Measurements from ENCODE around the gene SNED1.
"Not testable (repeated sequence)": the region's sequence is repeated elsewhere in the genome, so short reads cannot be mapped to it uniquely, and the experiment has no call there.

SNED1 gene

GRCh38 chr2:241093133-241093781 is 94.8 kb downstream of the SNED1 start:
- not testable (repeated sequence) for H4K8ac ChIP-seq (ENCODE audit: low read depth, low read length); H3K9ac ChIP-seq (ENCODE audit: low read length); H3K79me2 ChIP-seq (ENCODE audit: control insufficient read depth, insufficient read depth, low read length); H3K4me1 ChIP-seq (ENCODE audit: control insufficient read depth, low read depth, low read length); H3K36me3 ChIP-seq (ENCODE audit: control insufficient read depth, insufficient read depth, low read length); H2AK5ac ChIP-seq (ENCODE audit: low read length); H2BK120ac ChIP-seq (ENCODE audit: low read depth, low read length); H4K5ac ChIP-seq (ENCODE audit: low read length); H3K4me3 ChIP-seq (ENCODE audit: low read length); H3K27me3 ChIP-seq (ENCODE audit: insufficient read depth, low read length, poor library complexity); H3K4me2 ChIP-seq (ENCODE audit: low read length); DNase-seq; H3K23ac ChIP-seq (ENCODE audit: low read length); H3K18ac ChIP-seq (ENCODE audit: low read length); H3K27ac ChIP-seq (ENCODE audit: low read depth, low read length); H3K4ac ChIP-seq (ENCODE audit: low read depth, low read length); H3K56ac ChIP-seq (ENCODE audit: low read length); H2BK15ac ChIP-seq (replicated peaks; ENCODE audit: low read depth); H2BK5ac ChIP-seq (ENCODE audit: low read length); H3K79me1 ChIP-seq (ENCODE audit: low read length)
- whole genome bisulfite sequencing (ENCODE audit: extremely low coverage, insufficient coverage, low lambda C conversion rate): no CpG with 5 or more reads among the region's 10 CpGs

GRCh38 chr2:241094172-241094571 is 95.8 kb downstream of the SNED1 start:
- no peak overlapping the region for H2BK5ac ChIP-seq (ENCODE audit: low read length)
- no CpG with 5 or more reads among the region's 7 CpGs for WGBS (ENCODE audit: extremely low coverage, insufficient coverage, low lambda C conversion rate)
- no peak overlapping the region for H3K4ac ChIP-seq (ENCODE audit: low read depth, low read length)
- H2BK120ac ChIP-seq (ENCODE audit: low read depth, low read length): no peak overlapping the region
- H3K79me1 ChIP-seq (ENCODE audit: low read length): peaks cover 11% of the 10 kb centered on the region
- no peaks in the 10 kb centered on the region for H3K4me1 ChIP-seq (ENCODE audit: control insufficient read depth, low read depth, low read length)
- no peak overlapping the region for H4K5ac ChIP-seq (ENCODE audit: low read length)
- H3K27ac ChIP-seq (ENCODE audit: low read depth, low read length): no peak overlapping the region
- no peaks in the 10 kb centered on the region for H3K27me3 ChIP-seq (ENCODE audit: insufficient read depth, low read length, poor library complexity)
- no peak overlapping the region for H3K9ac ChIP-seq (ENCODE audit: low read length)
- no peak overlapping the region for H3K4me2 ChIP-seq (ENCODE audit: low read length)
- H3K23ac ChIP-seq (ENCODE audit: low read length): no peak overlapping the region
- no peak overlapping the region for H4K8ac ChIP-seq (ENCODE audit: low read depth, low read length)
- H3K36me3 ChIP-seq (ENCODE audit: control insufficient read depth, insufficient read depth, low read length): peaks cover 6% of the 10 kb centered on the region
- H3K79me2 ChIP-seq (ENCODE audit: control insufficient read depth, insufficient read depth, low read length): no peaks in the 10 kb centered on the region
- no peak overlapping the region for H2BK15ac ChIP-seq (replicated peaks; ENCODE audit: low read depth)
- H3K4me3 ChIP-seq (ENCODE audit: low read length): no peak overlapping the region
- DNase-seq: no peak
- no peak overlapping the region for H2AK5ac ChIP-seq (ENCODE audit: low read length)
- no peak overlapping the region for H3K56ac ChIP-seq (ENCODE audit: low read length)
- H3K18ac ChIP-seq (ENCODE audit: low read length): no peak overlapping the region

DNA sequence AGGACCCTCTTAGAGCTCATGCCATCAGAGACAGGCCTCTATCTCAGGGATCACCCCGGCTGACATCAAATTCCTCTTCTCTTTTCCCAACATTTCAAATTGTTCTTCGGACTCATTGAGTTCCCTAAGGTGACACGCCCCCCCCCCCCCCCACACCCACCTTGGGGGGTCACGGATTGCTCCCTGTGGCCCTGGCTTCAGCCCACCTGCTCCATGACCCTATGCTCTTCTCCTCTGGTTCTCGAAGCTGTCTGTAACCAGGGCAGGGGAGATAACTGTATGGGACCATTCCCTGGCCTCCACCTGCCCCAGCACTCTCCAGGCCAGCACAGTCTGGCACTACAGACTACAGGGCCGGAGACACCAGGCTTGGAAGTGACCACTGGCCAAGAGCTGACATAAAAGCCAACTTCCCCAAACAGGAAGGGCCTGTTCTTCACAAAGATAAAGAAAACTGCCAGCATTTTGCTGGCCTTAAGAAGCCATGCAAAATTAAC is 96.6 kb downstream of the SNED1 start:
- H3K27ac ChIP-seq (ENCODE audit: low read depth, low read length): no peak overlapping the region
- H3K23ac ChIP-seq (ENCODE audit: low read length): no peak overlapping the region
- no peaks in the 10 kb centered on the region for H3K4me1 ChIP-seq (ENCODE audit: control insufficient read depth, low read depth, low read length)
- no peak overlapping the region for H3K4me3 ChIP-seq (ENCODE audit: low read length)
- H2AK5ac ChIP-seq (ENCODE audit: low read length): no peak overlapping the region
- no peak overlapping the region for H2BK15ac ChIP-seq (replicated peaks; ENCODE audit: low read depth)
- H2BK120ac ChIP-seq (ENCODE audit: low read depth, low read length): no peak overlapping the region
- H3K79me1 ChIP-seq (ENCODE audit: low read length): peaks cover 15% of the 10 kb centered on the region
- no peak for DNase-seq
- H4K5ac ChIP-seq (ENCODE audit: low read length): no peak overlapping the region
- no peak overlapping the region for H3K18ac ChIP-seq (ENCODE audit: low read length)
- H3K56ac ChIP-seq (ENCODE audit: low read length): no peak overlapping the region
- H4K8ac ChIP-seq (ENCODE audit: low read depth, low read length): no peak overlapping the region
- no peaks in the 10 kb centered on the region for H3K27me3 ChIP-seq (ENCODE audit: insufficient read depth, low read length, poor library complexity)
- no peak overlapping the region for H3K4me2 ChIP-seq (ENCODE audit: low read length)
- peaks cover 6% of the 10 kb centered on the region for H3K36me3 ChIP-seq (ENCODE audit: control insufficient read depth, insufficient read depth, low read length)
- WGBS (ENCODE audit: extremely low coverage, insufficient coverage, low lambda C conversion rate): no CpG with 5 or more reads among the region's 6 CpGs
- H2BK5ac ChIP-seq (ENCODE audit: low read length): no peak overlapping the region
- H3K9ac ChIP-seq (ENCODE audit: low read length): no peak overlapping the region
- H3K79me2 ChIP-seq (ENCODE audit: control insufficient read depth, insufficient read depth, low read length): peaks cover 6% of the 10 kb centered on the region
- no peak overlapping the region for H3K4ac ChIP-seq (ENCODE audit: low read depth, low read length)

DNA sequence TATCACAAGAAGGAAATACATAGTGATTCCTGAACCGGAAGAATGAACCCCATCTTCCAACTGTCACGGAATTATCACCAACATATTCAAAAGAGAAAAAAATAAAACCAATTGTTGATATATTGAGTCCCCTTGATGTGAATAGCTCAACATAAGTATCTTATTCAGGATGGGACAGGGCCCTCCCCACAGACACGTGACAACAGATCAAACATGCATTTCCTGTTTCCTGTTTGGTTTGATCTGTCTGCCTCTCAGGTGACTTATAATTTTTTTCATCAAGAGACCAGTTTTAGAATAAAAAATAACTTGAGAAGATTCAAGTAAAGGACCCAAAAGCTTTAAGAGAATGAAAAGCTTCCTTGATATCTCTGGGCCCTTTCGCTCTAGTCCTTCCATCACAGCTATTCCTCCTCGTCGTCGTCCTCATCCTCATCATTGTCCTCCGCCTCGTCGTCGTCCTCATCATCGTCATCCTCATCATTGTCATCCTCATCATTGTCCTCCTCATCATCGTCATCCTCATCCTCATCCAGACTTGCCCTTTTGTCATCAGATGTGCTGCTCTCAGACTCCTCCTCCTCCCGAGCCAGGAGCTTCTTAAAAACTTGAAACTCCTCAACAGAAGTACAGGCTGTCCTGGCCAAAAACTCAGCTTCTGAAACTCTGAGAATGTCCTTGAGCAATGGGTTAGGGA is 97.3 kb downstream of the SNED1 start:
- Histone ChIP-seq H2BK120ac (ENCODE audit: low read depth, low read length) (no peak overlapping the region), H4K8ac (ENCODE audit: low read depth, low read length) (no peak overlapping the region), H3K9ac (ENCODE audit: low read length) (no peak overlapping the region), H2AK5ac (ENCODE audit: low read length) (no peak overlapping the region), H3K23ac (ENCODE audit: low read length) (no peak overlapping the region), H4K5ac (ENCODE audit: low read length) (no peak overlapping the region), H3K4me3 (ENCODE audit: low read length) (no peak overlapping the region), H3K36me3 (ENCODE audit: control insufficient read depth, insufficient read depth, low read length) (peaks cover 6% of the 10 kb centered on the region), H3K4ac (ENCODE audit: low read depth, low read length) (no peak overlapping the region), H3K27ac (ENCODE audit: low read depth, low read length) (no peak overlapping the region), H3K4me1 (ENCODE audit: control insufficient read depth, low read depth, low read length) (no peaks in the 10 kb centered on the region), H3K79me1 (ENCODE audit: low read length) (peaks cover 18% of the 10 kb centered on the region), H3K79me2 (ENCODE audit: control insufficient read depth, insufficient read depth, low read length) (peaks cover 8% of the 10 kb centered on the region), H3K4me2 (ENCODE audit: low read length) (no peak overlapping the region), H2BK15ac (replicated peaks; ENCODE audit: low read depth) (no peak overlapping the region), H3K27me3 (ENCODE audit: insufficient read depth, low read length, poor library complexity) (no peaks in the 10 kb centered on the region), H2BK5ac (ENCODE audit: low read length) (no peak overlapping the region), H3K18ac (ENCODE audit: low read length) (no peak overlapping the region), H3K56ac (ENCODE audit: low read length) (no peak overlapping the region)
- WGBS (ENCODE audit: extremely low coverage, insufficient coverage, low lambda C conversion rate): 100% methylated on average over 6 of the region's 14 CpGs
- no peak for DNase-seq

DNA sequence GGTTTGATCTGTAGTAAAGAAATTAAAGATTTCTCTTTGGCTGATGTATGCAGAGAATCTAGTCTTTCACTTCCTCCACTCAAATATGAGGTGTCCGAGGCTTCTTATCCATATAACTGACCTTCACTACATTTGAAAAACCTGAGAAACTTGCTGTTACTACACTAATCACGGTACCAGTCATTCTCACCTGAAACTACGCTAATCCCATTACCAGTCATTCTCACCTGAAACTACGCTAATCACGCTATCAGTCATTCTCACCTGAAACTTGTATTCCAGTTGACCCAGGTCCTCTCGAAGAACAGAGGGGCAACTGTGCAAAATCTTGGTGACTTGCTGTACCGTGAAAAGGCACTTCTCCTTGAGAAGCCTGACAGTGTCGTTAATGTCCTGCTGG is 98.6 kb downstream of the SNED1 start:
- DNase-seq: no peak
- Histone ChIP-seq H3K23ac (ENCODE audit: low read length) (no peak overlapping the region), H3K36me3 (ENCODE audit: control insufficient read depth, insufficient read depth, low read length) (peaks cover 6% of the 10 kb centered on the region), H3K79me1 (ENCODE audit: low read length) (peaks cover 23% of the 10 kb centered on the region), H3K27me3 (ENCODE audit: insufficient read depth, low read length, poor library complexity) (no peaks in the 10 kb centered on the region), H2AK5ac (ENCODE audit: low read length) (no peak overlapping the region), H3K27ac (ENCODE audit: low read depth, low read length) (no peak overlapping the region), H3K56ac (ENCODE audit: low read length) (no peak overlapping the region), H3K4me1 (ENCODE audit: control insufficient read depth, low read depth, low read length) (no peaks in the 10 kb centered on the region), H2BK15ac (replicated peaks; ENCODE audit: low read depth) (no peak overlapping the region), H3K4me2 (ENCODE audit: low read length) (no peak overlapping the region), H3K4me3 (ENCODE audit: low read length) (no peak overlapping the region), H3K18ac (ENCODE audit: low read length) (no peak overlapping the region), H3K9ac (ENCODE audit: low read length) (no peak overlapping the region), H3K4ac (ENCODE audit: low read depth, low read length) (no peak overlapping the region), H3K79me2 (ENCODE audit: control insufficient read depth, insufficient read depth, low read length) (peaks cover 14% of the 10 kb centered on the region), H4K5ac (ENCODE audit: low read length) (no peak overlapping the region), H2BK120ac (ENCODE audit: low read depth, low read length) (no peak overlapping the region), H4K8ac (ENCODE audit: low read depth, low read length) (no peak overlapping the region), H2BK5ac (ENCODE audit: low read length) (no peak overlapping the region)
- no CpG with 5 or more reads among the region's 8 CpGs for WGBS (ENCODE audit: extremely low coverage, insufficient coverage, low lambda C conversion rate)
